ENCODE results near the gene CDADC1.
A peak's percentile ranks its signal among the peaks of the same experiment; 100 is the strongest.

Gene CDADC1

GRCh38 chr13:49226613-49227012 lies 21.1 kb upstream of the CDADC1 start:
- FAIRE-seq (no peak), DNase-seq (ENCODE audit: insufficient read length, low spot score) (no peak)
- TF ChIP-seq POLR2AphosphoS5 (IDR thresholded peaks at IDR 0.05; ENCODE audit: low read depth, low read length) (no peak), POLR2A (IDR thresholded peaks at IDR 0.05; ENCODE audit: low read depth, low read length) (no peak), POU2F2 (IDR thresholded peaks at IDR 0.05; ENCODE audit: low read depth, low read length) (no peak), PAX5 (IDR thresholded peaks at IDR 0.05; ENCODE audit: insufficient read depth, low read length, severe bottlenecking) (no peak), TAF1 (IDR thresholded peaks at IDR 0.05; ENCODE audit: low read depth, low read length) (no peak)

- FAIRE-seq (no peak), DNase-seq (ENCODE audit: insufficient read length, low spot score) (no peak)
- no peak for TF ChIP-seq SPI1 (IDR thresholded peaks at IDR 0.05; ENCODE audit: low read depth, low read length)
- no peak for TF ChIP-seq POLR2A (IDR thresholded peaks at IDR 0.05; ENCODE audit: low read depth, low read length)
- TF ChIP-seq POLR2AphosphoS5 (IDR thresholded peaks at IDR 0.05; ENCODE audit: low read depth, low read length) = no peak
- TF ChIP-seq TAF1 (IDR thresholded peaks at IDR 0.05; ENCODE audit: low read depth, low read length) = no peak
- no peak for TF ChIP-seq POU2F2 (IDR thresholded peaks at IDR 0.05; ENCODE audit: low read depth, low read length)
- TF ChIP-seq PAX5 (IDR thresholded peaks at IDR 0.05; ENCODE audit: insufficient read depth, low read length, severe bottlenecking) = no peak
These were observed 13.0 kb upstream of the CDADC1 start for GRCh38 chr13:49234741-49235140.

GRCh38 chr13:49235856-49236431 lies 11.8 kb upstream of the CDADC1 start:
- TF ChIP-seq POLR2A (IDR thresholded peaks at IDR 0.05; ENCODE audit: low read depth, low read length) (no peak), POLR2AphosphoS5 (IDR thresholded peaks at IDR 0.05; ENCODE audit: low read depth, low read length) (no peak), PAX5 (IDR thresholded peaks at IDR 0.05; ENCODE audit: insufficient read depth, low read length, severe bottlenecking) (no peak), POU2F2 (IDR thresholded peaks at IDR 0.05; ENCODE audit: low read depth, low read length) (no peak), TAF1 (IDR thresholded peaks at IDR 0.05; ENCODE audit: low read depth, low read length) (no peak), SPI1 (IDR thresholded peaks at IDR 0.05; ENCODE audit: low read depth, low read length) (no peak)
- FAIRE-seq = no peak
- no peak for DNase-seq (ENCODE audit: insufficient read length, low spot score)

- TF ChIP-seq POU2F2 (IDR thresholded peaks at IDR 0.05; ENCODE audit: low read depth, low read length) = no peak
- no peak for TF ChIP-seq POLR2A (IDR thresholded peaks at IDR 0.05; ENCODE audit: low read depth, low read length)
- TF ChIP-seq POLR2AphosphoS5 (IDR thresholded peaks at IDR 0.05; ENCODE audit: low read depth, low read length) = no peak
- TF ChIP-seq SPI1 (IDR thresholded peaks at IDR 0.05; ENCODE audit: low read depth, low read length) = no peak
- TF ChIP-seq TAF1 (IDR thresholded peaks at IDR 0.05; ENCODE audit: low read depth, low read length) = no peak
- no peak for TF ChIP-seq PAX5 (IDR thresholded peaks at IDR 0.05; ENCODE audit: insufficient read depth, low read length, severe bottlenecking)
- FAIRE-seq (no peak), DNase-seq (ENCODE audit: insufficient read length, low spot score) (no peak)
These were observed 9.1 kb upstream of the CDADC1 start for GRCh38 chr13:49238621-49239020.

DNA sequence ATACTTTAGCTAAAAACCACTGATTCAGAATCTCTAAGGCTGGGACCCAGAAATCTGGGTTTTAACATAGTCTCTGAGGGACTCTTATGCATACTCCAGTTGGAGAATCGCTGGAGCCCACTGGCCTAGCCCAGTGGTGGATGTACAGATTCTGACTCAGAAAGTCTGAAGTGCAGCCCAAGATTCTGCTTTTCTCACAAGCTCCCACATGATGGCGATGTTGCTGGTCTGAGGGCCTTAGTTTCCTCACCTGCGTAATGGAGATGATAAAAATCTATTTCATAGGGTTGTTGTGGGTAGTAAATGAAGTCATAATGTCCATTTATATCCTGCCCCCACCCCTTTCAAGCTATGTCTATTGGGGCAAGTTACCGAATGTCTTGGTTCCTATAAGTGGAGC lies 7.7 kb upstream of the CDADC1 start:
- FAIRE-seq (peak; percentile 71), DNase-seq (ENCODE audit: insufficient read length, low spot score) (no peak)
- TF ChIP-seq POLR2A (IDR thresholded peaks at IDR 0.05; ENCODE audit: low read depth, low read length) (no peak), PAX5 (IDR thresholded peaks at IDR 0.05; ENCODE audit: insufficient read depth, low read length, severe bottlenecking) (no peak), SPI1 (IDR thresholded peaks at IDR 0.05; ENCODE audit: low read depth, low read length) (no peak), POLR2AphosphoS5 (IDR thresholded peaks at IDR 0.05; ENCODE audit: low read depth, low read length) (no peak), POU2F2 (IDR thresholded peaks at IDR 0.05; ENCODE audit: low read depth, low read length) (no peak), TAF1 (IDR thresholded peaks at IDR 0.05; ENCODE audit: low read depth, low read length) (no peak)

- DNase-seq (ENCODE audit: insufficient read length, low spot score) (no peak), FAIRE-seq (no peak)
- TF ChIP-seq TAF1 (IDR thresholded peaks at IDR 0.05; ENCODE audit: low read depth, low read length) (no peak), POLR2AphosphoS5 (IDR thresholded peaks at IDR 0.05; ENCODE audit: low read depth, low read length) (no peak), POU2F2 (IDR thresholded peaks at IDR 0.05; ENCODE audit: low read depth, low read length) (no peak), PAX5 (IDR thresholded peaks at IDR 0.05; ENCODE audit: insufficient read depth, low read length, severe bottlenecking) (no peak), SPI1 (IDR thresholded peaks at IDR 0.05; ENCODE audit: low read depth, low read length) (no peak), POLR2A (IDR thresholded peaks at IDR 0.05; ENCODE audit: low read depth, low read length) (no peak)
These were observed 6.4 kb upstream of the CDADC1 start for GRCh38 chr13:49241296-49241695.

DNA sequence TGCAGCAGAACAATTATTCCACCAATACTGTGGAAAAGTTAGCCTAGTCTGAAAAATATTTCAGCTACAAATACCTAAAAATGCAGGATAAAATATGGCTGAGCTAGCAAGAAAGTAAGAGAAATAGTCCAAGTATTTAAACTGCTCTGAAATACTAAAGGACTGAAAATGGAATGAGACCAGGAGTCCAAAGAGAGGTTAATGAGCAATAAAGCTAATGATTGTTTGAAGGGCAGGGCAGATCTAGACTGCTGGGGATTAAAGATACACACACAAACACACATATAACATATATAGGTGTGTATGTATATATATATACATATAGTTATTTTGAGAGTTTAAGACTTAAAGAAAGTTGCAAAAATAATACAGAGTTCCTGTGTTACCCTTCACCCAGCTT lies 2.6 kb upstream of the CDADC1 start:
- DNase-seq (ENCODE audit: insufficient read length, low spot score) = no peak
- FAIRE-seq = no peak
- TF ChIP-seq TAF1 (IDR thresholded peaks at IDR 0.05; ENCODE audit: low read depth, low read length) = no peak
- TF ChIP-seq POU2F2 (IDR thresholded peaks at IDR 0.05; ENCODE audit: low read depth, low read length) = no peak
- no peak for TF ChIP-seq PAX5 (IDR thresholded peaks at IDR 0.05; ENCODE audit: insufficient read depth, low read length, severe bottlenecking)
- no peak for TF ChIP-seq POLR2AphosphoS5 (IDR thresholded peaks at IDR 0.05; ENCODE audit: low read depth, low read length)
- TF ChIP-seq SPI1 (IDR thresholded peaks at IDR 0.05; ENCODE audit: low read depth, low read length) = no peak
- TF ChIP-seq POLR2A (IDR thresholded peaks at IDR 0.05; ENCODE audit: low read depth, low read length) = no peak

GRCh38 chr13:49246850-49247642 lies 679 bp upstream of the CDADC1 start:
- no peak for DNase-seq (ENCODE audit: insufficient read length, low spot score)
- no peak for FAIRE-seq
- no peak for TF ChIP-seq POLR2A (IDR thresholded peaks at IDR 0.05; ENCODE audit: low read depth, low read length)
- no peak for TF ChIP-seq SPI1 (IDR thresholded peaks at IDR 0.05; ENCODE audit: low read depth, low read length)
- no peak for TF ChIP-seq PAX5 (IDR thresholded peaks at IDR 0.05; ENCODE audit: insufficient read depth, low read length, severe bottlenecking)
- no peak for TF ChIP-seq TAF1 (IDR thresholded peaks at IDR 0.05; ENCODE audit: low read depth, low read length)
- no peak for TF ChIP-seq POU2F2 (IDR thresholded peaks at IDR 0.05; ENCODE audit: low read depth, low read length)
- TF ChIP-seq POLR2AphosphoS5 (IDR thresholded peaks at IDR 0.05; ENCODE audit: low read depth, low read length) = no peak

- TF ChIP-seq POU2F2 (IDR thresholded peaks at IDR 0.05; ENCODE audit: low read depth, low read length) = no peak
- no peak for TF ChIP-seq POLR2A (IDR thresholded peaks at IDR 0.05; ENCODE audit: low read depth, low read length)
- TF ChIP-seq POLR2AphosphoS5 (IDR thresholded peaks at IDR 0.05; ENCODE audit: low read depth, low read length) = no peak
- no peak for TF ChIP-seq TAF1 (IDR thresholded peaks at IDR 0.05; ENCODE audit: low read depth, low read length)
- no peak for TF ChIP-seq PAX5 (IDR thresholded peaks at IDR 0.05; ENCODE audit: insufficient read depth, low read length, severe bottlenecking)
- TF ChIP-seq SPI1 (IDR thresholded peaks at IDR 0.05; ENCODE audit: low read depth, low read length) = no peak
- FAIRE-seq = no peak
- no peak for DNase-seq (ENCODE audit: insufficient read length, low spot score)
These were observed 887 bp downstream of the CDADC1 start for GRCh38 chr13:49248622-49249002.

All from GM12891 (cell line).